KMS-11 (cell line): ENCODE data around the gene EEFSEC.

Source experiments
- H2AFZ ChIP-seq: fragments of 200-600 bp; sonication (generic); 2 replicates; pipeline ENCODE4 v1.6.1; 2016; ENCODE audit warnings: antibody characterized with exemption, mixed run types, low read depth
- H3K27ac ChIP-seq: fragments of 200-600 bp; sonication (generic); 2 replicates; pipeline ENCODE4 v1.6.1; 2016; ENCODE audit warnings: mild to moderate bottlenecking, mixed run types
- H3K27me3 ChIP-seq: fragments of 200-600 bp; sonication (generic); 2 replicates; pipeline ENCODE4 v1.6.1; 2017; ENCODE audit warnings: mild to moderate bottlenecking, low read depth, mixed run types, moderate library complexity; ENCODE audit not compliant: insufficient read depth
- H3K36me3 ChIP-seq: fragments of 200-600 bp; sonication (generic); 2 replicates; pipeline ENCODE4 v1.6.1; 2017; ENCODE audit warnings: mild to moderate bottlenecking, mixed run types; ENCODE audit not compliant: insufficient read depth
- H3K4me1 ChIP-seq: fragments of 200-600 bp; sonication (generic); 2 replicates; pipeline ENCODE4 v1.6.1; 2016; ENCODE audit warnings: mild to moderate bottlenecking, low read depth, mixed run types; ENCODE audit not compliant: poor library complexity, severe bottlenecking
- H3K4me2 ChIP-seq: fragments of 200-600 bp; sonication (generic); 2 replicates; pipeline ENCODE4 v1.7.0; 2016; ENCODE audit warnings: mild to moderate bottlenecking, mixed run types
- H3K4me3 ChIP-seq: fragments of 200-600 bp; sonication (generic); IDR thresholded peaks from 2 replicates; pipeline ENCODE4 v1.6.1; 2017; ENCODE audit warnings: low read depth, low read length, mixed read lengths; ENCODE audit not compliant: insufficient read depth
- H3K79me2 ChIP-seq: fragments of 200-600 bp; sonication (generic); 2 replicates; pipeline ENCODE4 v1.6.1; 2016; ENCODE audit warnings: low read depth, mixed run types; ENCODE audit not compliant: insufficient read depth
- H3K9ac ChIP-seq: fragments of 200-600 bp; sonication (generic); 2 replicates; pipeline ENCODE4 v1.6.1; 2016; ENCODE audit warnings: mild to moderate bottlenecking, mixed run types
- H4K20me1 ChIP-seq: fragments of 200-600 bp; sonication (generic); 2 replicates; pipeline ENCODE4 v1.6.1; 2016; ENCODE audit warnings: mild to moderate bottlenecking, mixed run types; ENCODE audit not compliant: insufficient read depth
- CTCF ChIP-seq: fragments of 200-600 bp; sonication (generic); conservative IDR thresholded peaks from 2 replicates; pipeline ENCODE4 v1.6.1; 2017; ENCODE audit warnings: low read depth, mild to moderate bottlenecking, antibody characterized with exemption, low read length, moderate library complexity, mixed read lengths

EEFSEC gene

DNA sequence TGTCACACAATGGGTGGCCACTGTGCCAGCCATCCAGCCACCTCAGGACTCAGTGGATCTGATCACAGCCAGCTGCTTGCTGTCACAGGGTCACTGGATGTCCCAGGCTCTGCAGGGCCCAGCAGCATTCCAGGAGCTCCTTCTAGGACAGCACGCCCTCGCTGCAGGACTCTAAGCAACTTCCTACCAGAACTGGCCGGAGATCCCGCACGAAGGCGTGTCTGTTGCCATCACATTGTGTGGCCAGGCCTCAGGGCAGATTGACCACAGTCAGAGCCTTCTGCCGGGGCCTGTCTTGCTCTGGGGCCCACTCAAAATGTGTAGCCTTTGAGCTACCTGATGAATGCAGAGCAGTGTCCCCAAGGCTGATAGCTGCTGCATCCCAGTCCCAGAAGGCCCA, 288.8 kb downstream of the EEFSEC start:
- Histone ChIP-seq H2AFZ (no peak overlapping the region), H4K20me1 (no peaks in the 10 kb centered on the region), H3K36me3 (no peaks in the 10 kb centered on the region), H3K4me1 (peaks cover under 1% of the 10 kb centered on the region), H3K4me3 (no peak overlapping the region), H3K27me3 (peaks cover 23% of the 10 kb centered on the region), H3K9ac (no peak overlapping the region), H3K79me2 (no peaks in the 10 kb centered on the region), H3K27ac (no peak overlapping the region), H3K4me2 (no peak overlapping the region)
- no peak for TF ChIP-seq CTCF

- Histone ChIP-seq H2AFZ (no peak overlapping the region), H3K27me3 (peaks cover 23% of the 10 kb centered on the region), H3K9ac (no peak overlapping the region), H3K4me3 (no peak overlapping the region), H3K79me2 (no peaks in the 10 kb centered on the region), H4K20me1 (no peaks in the 10 kb centered on the region), H3K4me2 (no peak overlapping the region), H3K27ac (no peak overlapping the region), H3K4me1 (peaks cover 9% of the 10 kb centered on the region), H3K36me3 (no peaks in the 10 kb centered on the region)
- TF ChIP-seq CTCF: no peak
Measured at GRCh38 chr3:128442949-128443348, 289.7 kb downstream of the EEFSEC start.

DNA sequence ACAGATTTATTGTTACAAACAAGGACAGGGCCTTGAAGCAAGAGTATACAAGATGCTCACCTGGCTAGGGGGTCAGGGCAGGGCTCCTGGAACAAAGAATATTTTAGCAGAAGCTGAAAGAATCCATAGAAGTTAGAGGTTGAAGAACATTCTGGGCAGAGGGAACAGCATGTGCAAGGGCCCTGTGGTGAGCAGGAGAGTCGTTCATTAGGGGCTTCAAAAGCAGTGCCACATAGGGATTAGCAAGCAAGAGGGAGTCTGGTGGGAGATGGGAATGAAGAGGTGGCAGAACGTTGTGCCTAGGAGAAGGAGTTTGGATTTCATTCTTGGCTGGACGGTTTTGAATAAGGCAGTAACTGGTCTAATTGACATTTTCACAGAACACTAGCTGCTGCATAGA, 290.5 kb downstream of the EEFSEC start:
- Histone ChIP-seq H3K4me1 (peaks cover 10% of the 10 kb centered on the region), H3K27me3 (peaks cover 23% of the 10 kb centered on the region), H2AFZ (no peak overlapping the region), H3K36me3 (no peaks in the 10 kb centered on the region), H4K20me1 (no peaks in the 10 kb centered on the region), H3K79me2 (no peaks in the 10 kb centered on the region), H3K4me3 (no peak overlapping the region), H3K4me2 (no peak overlapping the region), H3K9ac (no peak overlapping the region), H3K27ac (no peak overlapping the region)
- TF ChIP-seq CTCF: no peak

- Histone ChIP-seq H3K27me3 (peaks cover 13% of the 10 kb centered on the region), H3K36me3 (no peaks in the 10 kb centered on the region)
Measured at GRCh38 chr3:128445357-128445756, 292.1 kb downstream of the EEFSEC start.

More at GRCh38 chr3:128445357-128445756, 292.1 kb downstream of the EEFSEC start:
- Histone ChIP-seq H3K79me2 (no peaks in the 10 kb centered on the region), H4K20me1 (no peaks in the 10 kb centered on the region), H3K4me3 (no peak overlapping the region), H3K4me1 (peaks cover 10% of the 10 kb centered on the region), H2AFZ (no peak overlapping the region), H3K4me2 (no peak overlapping the region), H3K27ac (no peak overlapping the region), H3K9ac (no peak overlapping the region)
- TF ChIP-seq CTCF: no peak
